HEK293 (cell line): ENCODE measurements around the gene CUEDC1.
A peak's percentile ranks its signal among the peaks of the same experiment; 100 is the strongest.

Experiments
- CTCF ChIA-PET: fragments of 350-600 bp; formaldehyde crosslinking; extraction: SDS; loops from one replicate; lab custom pipeline; 2021; ENCODE audit warnings: antibody characterized with exemption; lab: Yijun Ruan, JAX
- POLR2A ChIA-PET: fragments of 300-600 bp; formaldehyde crosslinking; extraction: SDS; loops from one replicate; lab custom pipeline; 2020; ENCODE audit warnings: antibody characterized with exemption, inconsistent platforms; lab: Yijun Ruan, JAX
- H3K27ac ChIP-seq: fragments of 200-500 bp; sonication (Bioruptor generic); 2 replicates; pipeline ENCODE4 v1.5.1; 2014; ENCODE audit warnings: low read depth, low read length, control low read depth, inconsistent platforms; ENCODE audit errors: extremely low read depth
- H3K36me3 ChIP-seq, 2 experiments: fragments of 200-500 bp in 1 of 2; sonication (Bioruptor generic) in 1 of 2; 1 replicate in 1 of 2; 2 replicates in 1 of 2; pipeline ENCODE4 v1.5.1; 2014 to 2017; ENCODE audit warnings: inconsistent platforms in 2 of 2, low read length in 2 of 2; ENCODE audit not compliant: control insufficient read depth in 2 of 2, insufficient read depth in 1 of 2
- H3K4me1 ChIP-seq: fragments of 200-500 bp; sonication (Bioruptor generic); 2 replicates; pipeline ENCODE4 v1.5.1; 2014; ENCODE audit warnings: mild to moderate bottlenecking, low read length, inconsistent platforms; ENCODE audit not compliant: control insufficient read depth, insufficient read depth
- H3K4me3 ChIP-seq: 2 replicates; pipeline ENCODE4 v1.5.1; 2011; ENCODE audit warnings: low read depth, mild to moderate bottlenecking, control low read depth, low read length, moderate library complexity
- H3K9me3 ChIP-seq: fragments of 200-500 bp; sonication (Bioruptor generic); 2 replicates; pipeline ENCODE4 v1.5.1; 2014; ENCODE audit warnings: low read depth, low read length, inconsistent platforms; ENCODE audit not compliant: control insufficient read depth, insufficient read depth
- GLI2 ChIP-seq: fragments of 450-650 bp; formaldehyde crosslinking; IDR thresholded peaks from 2 replicates; pipeline ENCODE4; 2017; ENCODE audit warnings: missing biosample characterization, missing genetic modification characterization, low read depth, borderline replicate concordance
- GLIS2 ChIP-seq: fragments of 450-650 bp; formaldehyde crosslinking; IDR thresholded peaks from 2 replicates; pipeline ENCODE4 v1.5.1; 2016; ENCODE audit warnings: missing biosample characterization, missing genetic modification characterization
- HOXD13 ChIP-seq: sonication (generic); formaldehyde crosslinking; IDR thresholded peaks from 2 replicates; pipeline ENCODE4 v1.8.0; 2022; ENCODE audit warnings: missing genetic modification reagents, borderline replicate concordance
- TSHZ1 ChIP-seq: fragments of 450-650 bp; formaldehyde crosslinking; IDR thresholded peaks from 2 replicates; pipeline ENCODE4 v1.5.1; 2016; ENCODE audit warnings: missing biosample characterization, missing genetic modification characterization, borderline replicate concordance
- ZBTB26 ChIP-seq: fragments of 450-650 bp; formaldehyde crosslinking; optimal IDR thresholded peaks from 2 replicates; pipeline ENCODE3; 2016; ENCODE audit warnings: missing biosample characterization, mild to moderate bottlenecking, missing genetic modification characterization
- ZFHX2 ChIP-seq: fragments of 450-650 bp; formaldehyde crosslinking; conservative IDR thresholded peaks from 2 replicates; pipeline ENCODE4 v1.5.1; 2016; ENCODE audit warnings: missing biosample characterization, missing genetic modification characterization
- ZNF138 ChIP-seq: fragments of 450-650 bp; formaldehyde crosslinking; IDR thresholded peaks from 2 replicates; pipeline ENCODE4 v1.5.1; 2016; ENCODE audit warnings: missing biosample characterization, missing genetic modification characterization, borderline replicate concordance
- ZNF148 ChIP-seq: fragments of 450-650 bp; formaldehyde crosslinking; IDR thresholded peaks from 2 replicates; pipeline ENCODE4 v1.5.0; 2017; ENCODE audit warnings: missing biosample characterization, missing genetic modification characterization, borderline replicate concordance
- ZNF155 ChIP-seq: fragments of 450-650 bp; formaldehyde crosslinking; IDR thresholded peaks from 2 replicates; pipeline ENCODE4 v1.5.1; 2016; ENCODE audit warnings: missing biosample characterization, missing genetic modification characterization
- ZNF175 ChIP-seq: fragments of 450-650 bp; formaldehyde crosslinking; IDR thresholded peaks from 2 replicates; pipeline ENCODE4 v1.5.1; 2016; ENCODE audit warnings: missing biosample characterization, missing genetic modification characterization
- ZNF214 ChIP-seq: fragments of 450-650 bp; formaldehyde crosslinking; IDR thresholded peaks from 2 replicates; pipeline ENCODE4 v1.5.1; 2017; ENCODE audit warnings: missing biosample characterization, mild to moderate bottlenecking, missing genetic modification characterization, borderline replicate concordance
- ZNF248 ChIP-seq: fragments of 450-650 bp; formaldehyde crosslinking; IDR thresholded peaks from 2 replicates; pipeline ENCODE4 v1.5.1; 2017; ENCODE audit warnings: missing biosample characterization, missing genetic modification characterization
- ZNF311 ChIP-seq: fragments of 450-650 bp; formaldehyde crosslinking; IDR thresholded peaks from 2 replicates; pipeline ENCODE4 v1.5.1; 2017; ENCODE audit warnings: missing biosample characterization, missing genetic modification characterization, borderline replicate concordance
- ZNF366 ChIP-seq: fragments of 450-650 bp; formaldehyde crosslinking; conservative IDR thresholded peaks from 2 replicates; pipeline ENCODE4 v1.5.1; 2016; ENCODE audit warnings: missing biosample characterization, missing genetic modification characterization
- ZNF514 ChIP-seq: fragments of 450-650 bp; formaldehyde crosslinking; IDR thresholded peaks from 2 replicates; pipeline ENCODE4 v1.5.1; 2016; ENCODE audit warnings: missing biosample characterization, missing genetic modification characterization
- ZNF549 ChIP-seq: fragments of 450-650 bp; IDR thresholded peaks from 2 replicates; pipeline ENCODE4 v1.5.1; 2018; ENCODE audit warnings: missing biosample characterization, missing genetic modification characterization, mild to moderate bottlenecking, inconsistent platforms, moderate library complexity
- ZNF610 ChIP-seq: fragments of 450-650 bp; formaldehyde crosslinking; IDR thresholded peaks from 2 replicates; pipeline ENCODE4 v1.5.1; 2016; ENCODE audit warnings: missing biosample characterization, missing genetic modification characterization, borderline replicate concordance
- ZNF639 ChIP-seq: fragments of 450-650 bp; formaldehyde crosslinking; IDR thresholded peaks from 2 replicates; pipeline ENCODE4 v1.5.1; 2016; ENCODE audit warnings: missing biosample characterization, missing genetic modification characterization
- ZNF645 ChIP-seq: fragments of 450-650 bp; formaldehyde crosslinking; IDR thresholded peaks from 2 replicates; pipeline ENCODE4; 2016; ENCODE audit warnings: missing biosample characterization, missing genetic modification characterization
- ZNF785 ChIP-seq: fragments of 450-650 bp; formaldehyde crosslinking; IDR thresholded peaks from 2 replicates; pipeline ENCODE4 v1.5.1; 2016; ENCODE audit warnings: missing biosample characterization, missing genetic modification characterization
- ZNF792 ChIP-seq: fragments of 450-650 bp; formaldehyde crosslinking; IDR thresholded peaks from 2 replicates; pipeline ENCODE4 v1.5.1; 2016; ENCODE audit warnings: missing biosample characterization, missing genetic modification characterization
- ZSCAN16 ChIP-seq: fragments of 450-650 bp; formaldehyde crosslinking; IDR thresholded peaks from 2 replicates; pipeline ENCODE4 v1.5.1; 2016; ENCODE audit warnings: missing biosample characterization, missing genetic modification characterization
- ZSCAN30 ChIP-seq: fragments of 450-650 bp; IDR thresholded peaks from 2 replicates; pipeline ENCODE4 v1.5.1; 2018; ENCODE audit warnings: missing biosample characterization, mild to moderate bottlenecking, missing genetic modification characterization, moderate library complexity
- ZXDB ChIP-seq: fragments of 450-650 bp; formaldehyde crosslinking; IDR thresholded peaks from 2 replicates; pipeline ENCODE4 v1.5.1; 2016; ENCODE audit warnings: missing biosample characterization, missing genetic modification characterization

Gene CUEDC1

GRCh38 chr17:57972151-57972550 lies 16.9 kb upstream of the CUEDC1 start:
- ChIA-PET CTCF (interaction anchor here (0.6 to 2.0 kb wide), 8 partner anchors 9 to 452 kb away, joined by 3 to 5 read pairs (median 3); no protein-coding TSS in a partner anchor), POLR2A (interaction anchor here (1.3 to 1.6 kb wide), 2 partner anchors 12 to 13 kb away, joined by 4 read pairs; no protein-coding TSS in a partner anchor)
- no peak for TF ChIP-seq HOXD13 (CRISPR knock-in tag)
- no peak for TF ChIP-seq ZNF610
- no peak for TF ChIP-seq ZXDB (tag by site-specific recombination)
- TF ChIP-seq ZNF366 (tag by site-specific recombination): no peak
- TF ChIP-seq ZNF175 (tag by site-specific recombination): no peak
- no peak for TF ChIP-seq GLIS2
- TF ChIP-seq ZSCAN30: no peak
- TF ChIP-seq TSHZ1 (tag by site-specific recombination): no peak
- TF ChIP-seq ZNF148 (tag by site-specific recombination): no peak
- TF ChIP-seq ZNF514 (tag by site-specific recombination): no peak
- no peak for TF ChIP-seq ZNF248 (tag by site-specific recombination)
- Histone ChIP-seq H3K36me3 (peaks cover 35 to 54% of the 10 kb centered on the region in 2 experiments), H3K4me3 (no peak overlapping the region), H3K27ac (0 out of 2 replicates have a peak overlapping the region, but pooled peaks have one; percentile 20), H3K4me1 (no peaks in the 10 kb centered on the region; the same call in 1 of the 2 replicates), H3K9me3 (no peaks in the 10 kb centered on the region)

GRCh38 chr17:57971572-57971971 lies 16.4 kb upstream of the CUEDC1 start:
- POLR2A ChIA-PET: interaction anchor here (1.3 to 1.6 kb wide), 2 partner anchors 12 to 14 kb away, joined by 4 read pairs; no protein-coding TSS in a partner anchor

More at GRCh38 chr17:57971572-57971971, 16.4 kb upstream of the CUEDC1 start:
- Histone ChIP-seq H3K4me3 (no peak overlapping the region), H3K36me3 (peaks cover 30 to 48% of the 10 kb centered on the region in 2 experiments), H3K4me1 (no peaks in the 10 kb centered on the region; the same call in 1 of the 2 replicates), H3K27ac (no peak overlapping the region), H3K9me3 (no peaks in the 10 kb centered on the region)
- CTCF ChIA-PET: interaction anchor here (0.6 to 2.0 kb wide), 7 partner anchors 9 to 452 kb away, joined by 3 to 5 read pairs (median 3); no protein-coding TSS in a partner anchor
- TF ChIP-seq ZBTB26 (tag by site-specific recombination): no peak
- TF ChIP-seq ZNF785 (tag by site-specific recombination): no peak
- TF ChIP-seq ZNF138 (tag by site-specific recombination): no peak
- TF ChIP-seq ZNF366 (tag by site-specific recombination): no peak
- TF ChIP-seq ZNF214 (tag by site-specific recombination): no peak
- TF ChIP-seq ZFHX2 (tag by site-specific recombination): no peak
- no peak for TF ChIP-seq ZNF639 (tag by site-specific recombination)
- no peak for TF ChIP-seq ZNF549 (tag by site-specific recombination)
- TF ChIP-seq ZNF610: no peak
- TF ChIP-seq ZNF155 (tag by site-specific recombination): no peak
- no peak for TF ChIP-seq HOXD13 (CRISPR knock-in tag)
- no peak for TF ChIP-seq ZNF645 (tag by site-specific recombination)
- no peak for TF ChIP-seq ZSCAN16
- no peak for TF ChIP-seq GLI2 (tag by site-specific recombination)
- no peak for TF ChIP-seq ZNF311 (tag by site-specific recombination)
- TF ChIP-seq ZNF792 (tag by site-specific recombination): no peak
